ENCODE data around the gene VPS35L.

The VPS35L gene

GRCh38 chr16:19555186-19555937 lies at the start of gene VPS35L:
Gene VPS35L, plus strand, starts transcription at chr16:19555703. Its CDS starts 27 bp downstream, at chr16:19555730.
- H3K4me3 ChIP-seq (ENCODE audit: low read length in 2 of 2): peak within 1 kb of the TSS; percentile 71 to 95
- no peaks in the 10 kb centered on the region for H3K36me3 ChIP-seq (ENCODE audit: control insufficient read depth in 2 of 2, insufficient read depth in 2 of 2, low read length in 2 of 2)
- H3K9me3 ChIP-seq (ENCODE audit: control insufficient read depth in 2 of 2, low read length in 2 of 2): no peaks in the 10 kb centered on the region
- H3K27me3 ChIP-seq (ENCODE audit: control insufficient read depth in 2 of 2, insufficient read depth in 2 of 2, low read length in 2 of 2): no peaks in the 10 kb centered on the region
- peak within 1 kb of the TSS; percentile 93 to 98 for H3K9ac ChIP-seq (ENCODE audit: low read depth in 1 of 2, low read length in 2 of 2)
- H3K27ac ChIP-seq (ENCODE audit: low read depth in 2 of 2, low read length in 2 of 2): peak within 1 kb of the TSS; percentile 67 to 91
- peaks cover 3 to 5% of the 10 kb centered on the region in 2 donors for H3K4me1 ChIP-seq (ENCODE audit: control insufficient read depth in 2 of 2, insufficient read depth in 2 of 2, low read length in 2 of 2)

GRCh38 chr16:19506965-19507364 lies 48.5 kb upstream of the VPS35L start:
- no peaks in the 10 kb centered on the region for H3K9me3 ChIP-seq (ENCODE audit: control insufficient read depth in 2 of 2, low read length in 2 of 2)
- no peaks in the 10 kb centered on the region for H3K4me1 ChIP-seq (ENCODE audit: control insufficient read depth in 2 of 2, insufficient read depth in 2 of 2, low read length in 2 of 2)
- no peak overlapping the region for H3K4me3 ChIP-seq (ENCODE audit: low read length in 2 of 2)
- H3K36me3 ChIP-seq (ENCODE audit: control insufficient read depth in 2 of 2, insufficient read depth in 2 of 2, low read length in 2 of 2): peaks cover 40 to 54% of the 10 kb centered on the region in 2 donors
- H3K27me3 ChIP-seq (ENCODE audit: control insufficient read depth in 2 of 2, insufficient read depth in 2 of 2, low read length in 2 of 2): no peaks in the 10 kb centered on the region
- H3K9ac ChIP-seq (ENCODE audit: low read depth in 1 of 2, low read length in 2 of 2): no peak overlapping the region
- no peak overlapping the region for H3K27ac ChIP-seq (ENCODE audit: low read depth in 2 of 2, low read length in 2 of 2)

- no peak overlapping the region for H3K9ac ChIP-seq (ENCODE audit: low read depth in 1 of 2, low read length in 2 of 2)
- H3K9me3 ChIP-seq (ENCODE audit: control insufficient read depth in 2 of 2, low read length in 2 of 2): no peaks in the 10 kb centered on the region
- no peaks in the 10 kb centered on the region for H3K4me1 ChIP-seq (ENCODE audit: control insufficient read depth in 2 of 2, insufficient read depth in 2 of 2, low read length in 2 of 2)
- H3K4me3 ChIP-seq (ENCODE audit: low read length in 2 of 2): no peak overlapping the region
- peaks cover 32 to 46% of the 10 kb centered on the region in 2 donors for H3K36me3 ChIP-seq (ENCODE audit: control insufficient read depth in 2 of 2, insufficient read depth in 2 of 2, low read length in 2 of 2)
- H3K27me3 ChIP-seq (ENCODE audit: control insufficient read depth in 2 of 2, insufficient read depth in 2 of 2, low read length in 2 of 2): no peaks in the 10 kb centered on the region
- H3K27ac ChIP-seq (ENCODE audit: low read depth in 2 of 2, low read length in 2 of 2): no peak overlapping the region
Observed at GRCh38 chr16:19507867-19508266, 47.6 kb upstream of the VPS35L start.

- peaks cover 14 to 18% of the 10 kb centered on the region in 2 donors for H3K36me3 ChIP-seq (ENCODE audit: control insufficient read depth in 2 of 2, insufficient read depth in 2 of 2, low read length in 2 of 2)
- H3K4me3 ChIP-seq (ENCODE audit: low read length in 2 of 2): no peak overlapping the region
- H3K27me3 ChIP-seq (ENCODE audit: control insufficient read depth in 2 of 2, insufficient read depth in 2 of 2, low read length in 2 of 2): no peaks in the 10 kb centered on the region
- no peak overlapping the region for H3K27ac ChIP-seq (ENCODE audit: low read depth in 2 of 2, low read length in 2 of 2)
- H3K4me1 ChIP-seq (ENCODE audit: control insufficient read depth in 2 of 2, insufficient read depth in 2 of 2, low read length in 2 of 2): peaks cover 3 to 31% of the 10 kb centered on the region in 2 donors
- H3K9me3 ChIP-seq (ENCODE audit: control insufficient read depth in 2 of 2, low read length in 2 of 2): no peaks in the 10 kb centered on the region
- no peak overlapping the region for H3K9ac ChIP-seq (ENCODE audit: low read depth in 1 of 2, low read length in 2 of 2)
Observed at GRCh38 chr16:19512297-19512696, 43.2 kb upstream of the VPS35L start.

- no peaks in the 10 kb centered on the region for H3K27me3 ChIP-seq (ENCODE audit: control insufficient read depth in 2 of 2, insufficient read depth in 2 of 2, low read length in 2 of 2)
- H3K27ac ChIP-seq (ENCODE audit: low read depth in 2 of 2, low read length in 2 of 2): peak overlapping the region; percentile 77 to 86
- H3K4me1 ChIP-seq (ENCODE audit: control insufficient read depth in 2 of 2, insufficient read depth in 2 of 2, low read length in 2 of 2): peaks cover 8 to 38% of the 10 kb centered on the region in 2 donors
- H3K4me3 ChIP-seq (ENCODE audit: low read length in 2 of 2): peak overlapping the region in 1 of 2 donors; percentile 38
- peaks cover 12% of the 10 kb centered on the region in 2 donors for H3K36me3 ChIP-seq (ENCODE audit: control insufficient read depth in 2 of 2, insufficient read depth in 2 of 2, low read length in 2 of 2)
- no peaks in the 10 kb centered on the region for H3K9me3 ChIP-seq (ENCODE audit: control insufficient read depth in 2 of 2, low read length in 2 of 2)
- H3K9ac ChIP-seq (ENCODE audit: low read depth in 1 of 2, low read length in 2 of 2): peak overlapping the region in 1 of 2 donors; percentile 42
Observed at GRCh38 chr16:19513377-19514053, 42.0 kb upstream of the VPS35L start.

GRCh38 chr16:19515757-19516156 lies 39.7 kb upstream of the VPS35L start:
- H3K27me3 ChIP-seq (ENCODE audit: control insufficient read depth in 2 of 2, insufficient read depth in 2 of 2, low read length in 2 of 2): no peaks in the 10 kb centered on the region
- H3K9ac ChIP-seq (ENCODE audit: low read depth in 1 of 2, low read length in 2 of 2): peak overlapping the region in 1 of 2 donors; percentile 46
- H3K9me3 ChIP-seq (ENCODE audit: control insufficient read depth in 2 of 2, low read length in 2 of 2): no peaks in the 10 kb centered on the region
- no peak overlapping the region for H3K4me3 ChIP-seq (ENCODE audit: low read length in 2 of 2)
- H3K27ac ChIP-seq (ENCODE audit: low read depth in 2 of 2, low read length in 2 of 2): peak overlapping the region; percentile 66 to 89
- peaks cover 9 to 10% of the 10 kb centered on the region in 2 donors for H3K36me3 ChIP-seq (ENCODE audit: control insufficient read depth in 2 of 2, insufficient read depth in 2 of 2, low read length in 2 of 2)
- H3K4me1 ChIP-seq (ENCODE audit: control insufficient read depth in 2 of 2, insufficient read depth in 2 of 2, low read length in 2 of 2): peaks cover 25 to 48% of the 10 kb centered on the region in 2 donors

GRCh38 chr16:19517424-19518089 lies 37.9 kb upstream of the VPS35L start:
- H3K4me1 ChIP-seq (ENCODE audit: control insufficient read depth in 2 of 2, insufficient read depth in 2 of 2, low read length in 2 of 2): peaks cover 33 to 55% of the 10 kb centered on the region in 2 donors

GRCh38 chr16:19518388-19518787 lies 37.1 kb upstream of the VPS35L start:
- H3K9me3 ChIP-seq (ENCODE audit: control insufficient read depth in 2 of 2, low read length in 2 of 2): no peaks in the 10 kb centered on the region
- no peak overlapping the region for H3K27ac ChIP-seq (ENCODE audit: low read depth in 2 of 2, low read length in 2 of 2)
- peaks cover 35 to 52% of the 10 kb centered on the region in 2 donors for H3K4me1 ChIP-seq (ENCODE audit: control insufficient read depth in 2 of 2, insufficient read depth in 2 of 2, low read length in 2 of 2)
- no peaks in the 10 kb centered on the region for H3K27me3 ChIP-seq (ENCODE audit: control insufficient read depth in 2 of 2, insufficient read depth in 2 of 2, low read length in 2 of 2)
- H3K36me3 ChIP-seq (ENCODE audit: control insufficient read depth in 2 of 2, insufficient read depth in 2 of 2, low read length in 2 of 2): peaks cover 8 to 10% of the 10 kb centered on the region in 2 donors
- no peak overlapping the region for H3K4me3 ChIP-seq (ENCODE audit: low read length in 2 of 2)
- peak overlapping the region in 1 of 2 donors; percentile 24 for H3K9ac ChIP-seq (ENCODE audit: low read depth in 1 of 2, low read length in 2 of 2)

More at GRCh38 chr16:19517424-19518089, 37.9 kb upstream of the VPS35L start:
- Histone ChIP-seq H3K27ac (ENCODE audit: low read depth in 2 of 2, low read length in 2 of 2) (peak overlapping the region; percentile 44 to 89), H3K36me3 (ENCODE audit: control insufficient read depth in 2 of 2, insufficient read depth in 2 of 2, low read length in 2 of 2) (peaks cover 8 to 10% of the 10 kb centered on the region in 2 donors), H3K27me3 (ENCODE audit: control insufficient read depth in 2 of 2, insufficient read depth in 2 of 2, low read length in 2 of 2) (no peaks in the 10 kb centered on the region), H3K4me3 (ENCODE audit: low read length in 2 of 2) (no peak overlapping the region), H3K9me3 (ENCODE audit: control insufficient read depth in 2 of 2, low read length in 2 of 2) (no peaks in the 10 kb centered on the region), H3K9ac (ENCODE audit: low read depth in 1 of 2, low read length in 2 of 2) (no peak overlapping the region)

GRCh38 chr16:19520861-19521331 lies 34.6 kb upstream of the VPS35L start:
- H3K27me3 ChIP-seq (ENCODE audit: control insufficient read depth in 2 of 2, insufficient read depth in 2 of 2, low read length in 2 of 2): no peaks in the 10 kb centered on the region
- peaks cover 7 to 8% of the 10 kb centered on the region in 2 donors for H3K36me3 ChIP-seq (ENCODE audit: control insufficient read depth in 2 of 2, insufficient read depth in 2 of 2, low read length in 2 of 2)
- peaks cover 36 to 38% of the 10 kb centered on the region in 2 donors for H3K4me1 ChIP-seq (ENCODE audit: control insufficient read depth in 2 of 2, insufficient read depth in 2 of 2, low read length in 2 of 2)
- no peaks in the 10 kb centered on the region for H3K9me3 ChIP-seq (ENCODE audit: control insufficient read depth in 2 of 2, low read length in 2 of 2)
- H3K4me3 ChIP-seq (ENCODE audit: low read length in 2 of 2): peak overlapping the region; percentile 96 to 98
- H3K27ac ChIP-seq (ENCODE audit: low read depth in 2 of 2, low read length in 2 of 2): peak overlapping the region; percentile 93 to 97
- peak overlapping the region; percentile 96 to 98 for H3K9ac ChIP-seq (ENCODE audit: low read depth in 1 of 2, low read length in 2 of 2)
